Measurements from ENCODE around the gene CNOT10.
"Not testable (repeated sequence)": the region's sequence is repeated elsewhere in the genome, so short reads cannot be mapped to it uniquely, and the experiment has no call there.

The CNOT10 gene

GRCh38 chr3:32758375-32758753 lies 73.4 kb downstream of the CNOT10 start:
- no peak for DNase-seq

- DNase-seq: no peak
Observed at GRCh38 chr3:32759342-32759741, 74.4 kb downstream of the CNOT10 start.

GRCh38 chr3:32764481-32764880 lies 79.5 kb downstream of the CNOT10 start:
- no peak for DNase-seq

- no peak for DNase-seq
Observed at GRCh38 chr3:32778389-32778788, 93.4 kb downstream of the CNOT10 start.

GRCh38 chr3:32780071-32780734 lies 95.2 kb downstream of the CNOT10 start:
- no peak for DNase-seq

GRCh38 chr3:32780735-32781210 lies 95.8 kb downstream of the CNOT10 start:
- DNase-seq: no peak

- DNase-seq: peak; percentile 39
Observed at GRCh38 chr3:32781211-32781968, 96.4 kb downstream of the CNOT10 start.

GRCh38 chr3:32781969-32782270 lies 96.9 kb downstream of the CNOT10 start:
- DNase-seq: not testable (repeated sequence)

GRCh38 chr3:32782407-32782806 lies 97.4 kb downstream of the CNOT10 start:
- DNase-seq: no peak

- no peak for DNase-seq
Observed at GRCh38 chr3:32791833-32792232, 106.8 kb downstream of the CNOT10 start.

GRCh38 chr3:32794487-32795308 lies 109.7 kb downstream of the CNOT10 start:
- no peak for DNase-seq

GRCh38 chr3:32796384-32796950 lies 111.5 kb downstream of the CNOT10 start:
- not testable (repeated sequence) for DNase-seq

GRCh38 chr3:32797776-32798175 lies 112.8 kb downstream of the CNOT10 start:
- no peak for DNase-seq

GRCh38 chr3:32801440-32801839 lies 116.5 kb downstream of the CNOT10 start:
- not testable (repeated sequence) for DNase-seq

- DNase-seq: no peak
Observed at GRCh38 chr3:32813180-32813579, 128.2 kb downstream of the CNOT10 start.

GRCh38 chr3:32814361-32814760 lies 129.4 kb downstream of the CNOT10 start:
- no peak for DNase-seq

GRCh38 chr3:32815841-32816438 lies 131.0 kb downstream of the CNOT10 start:
- no peak for DNase-seq

- DNase-seq: no peak
Observed at GRCh38 chr3:32816439-32817256, 131.7 kb downstream of the CNOT10 start.

- no peak for DNase-seq
Observed at GRCh38 chr3:32817257-32817557, 132.2 kb downstream of the CNOT10 start.

- no peak for DNase-seq
Observed at GRCh38 chr3:32817558-32818228, 132.7 kb downstream of the CNOT10 start, which contains the start of gene TRIM71. Gene TRIM71 (plus strand): TSS chr3:32817997. CDS start chr3:32818081, 84 bp downstream.

- DNase-seq: no peak
Observed at GRCh38 chr3:32818229-32818969, 133.4 kb downstream of the CNOT10 start.

All from activated CD4-positive, alpha-beta T cell treated with anti-CD3 and anti-CD28 coated beads for 1 hour (primary cell).